GM23248 (cell line): ENCODE measurements around the gene TMEM17.
"Not testable (repeated sequence)": the region's sequence is repeated elsewhere in the genome, so short reads cannot be mapped to it uniquely, and the experiment has no call there.

ENCODE experiments used
- EZH2 ChIP-seq: fragments of 200-600 bp; sonication (generic); IDR thresholded peaks from 2 replicates; pipeline ENCODE4 v1.6.1; 2018; ENCODE audit warnings: antibody characterized with exemption, mild to moderate bottlenecking; ENCODE audit not compliant: insufficient read depth, poor library complexity, severe bottlenecking
- EZH2phosphoT487 ChIP-seq: fragments of 200-600 bp; sonication (generic); IDR thresholded peaks from 2 replicates; pipeline ENCODE4 v1.6.1; 2018; ENCODE audit warnings: antibody characterized with exemption, moderate library complexity, mild to moderate bottlenecking, low read depth; ENCODE audit not compliant: insufficient read depth

GRCh38 chr2:62535521-62535920, 29.5 kb upstream of the TMEM17 start:
- not testable (repeated sequence) for TF ChIP-seq EZH2, EZH2phosphoT487
